ENCODE measurements around the gene TRABD.

GRCh38 chr22:50182176-50183081 is 3.3 kb upstream of the TRABD start:
- TF ChIP-seq CTCF (IDR thresholded peaks at IDR 0.05; ENCODE audit: insufficient read depth, low read depth, low read length), result no peak
- TF ChIP-seq EZH2 (IDR thresholded peaks at IDR 0.05; ENCODE audit: insufficient read depth, low read length), result no peak
